HepG2 (cell line): ENCODE data around the gene TMEM256. TPM values are rescaled to one million over a fixed set of nuclear protein-coding genes. Genes with fewer than 3 reads are reported as not detected.

Experiments
- CEBPZ ChIP-seq: IDR thresholded peaks from 2 replicates; pipeline ENCODE4 v1.6.1; 2012; ENCODE audit warnings: low read length, improper control_type of control experiment
- CHD4 ChIP-seq: fragments of 200-600 bp; sonication (generic); IDR thresholded peaks from 2 replicates; pipeline ENCODE4 v1.7.0; 2017; ENCODE audit warnings: mild to moderate bottlenecking, low read length, borderline replicate concordance
- GABPB1 ChIP-seq: IDR thresholded peaks from 2 replicates; pipeline ENCODE4 v1.6.1; 2016; ENCODE audit warnings: mild to moderate bottlenecking, missing genetic modification reagents, moderate library complexity, missing compliant biosample characterization
- GATA4 ChIP-seq: sonication (generic); IDR thresholded peaks from 2 replicates; pipeline ENCODE4 v1.6.1; 2016; ENCODE audit warnings: antibody characterized with exemption, low read depth, borderline replicate concordance
- HES4 ChIP-seq: sonication (generic); formaldehyde crosslinking; IDR thresholded peaks from 2 replicates; pipeline ENCODE4 v1.9.0; 2021; ENCODE audit warnings: mild to moderate bottlenecking, missing genetic modification reagents, borderline replicate concordance
- HMGXB4 ChIP-seq, 2 experiments: sonication (generic) in 1 of 2; formaldehyde crosslinking in 1 of 2; IDR thresholded peaks; 2 replicates each; pipeline versions ENCODE4 v1.4.0 to v1.6.1; 2018 to 2020; ENCODE audit warnings: missing genetic modification reagents in 2 of 2, borderline replicate concordance in 1 of 2, low read depth in 1 of 2, mild to moderate bottlenecking in 1 of 2, missing biosample characterization in 1 of 2
- HNRNPL ChIP-seq: fragments of 200-400 bp; formaldehyde crosslinking; IDR thresholded peaks from 2 replicates; pipeline ENCODE4 v1.6.1; 2017; ENCODE audit warnings: mild to moderate bottlenecking, low read depth, low read length
- JDP2 ChIP-seq: sonication (generic); formaldehyde crosslinking; IDR thresholded peaks from 2 replicates; pipeline ENCODE4 v1.8.1; 2022; ENCODE audit warnings: missing genetic modification reagents, borderline replicate concordance
- KDM6A ChIP-seq: IDR thresholded peaks from 2 replicates; pipeline ENCODE4 v1.6.1; 2016; ENCODE audit warnings: low read depth
- NR1H2 ChIP-seq: sonication (generic); formaldehyde crosslinking; IDR thresholded peaks from 2 replicates; pipeline ENCODE4 v1.8.1; 2022; ENCODE audit warnings: low read depth, missing genetic modification reagents, borderline replicate concordance
- PCBP2 ChIP-seq: fragments of 200-400 bp; formaldehyde crosslinking; optimal IDR thresholded peaks from 2 replicates; pipeline ENCODE3; 2018; ENCODE audit warnings: low read length, low read depth; ENCODE audit not compliant: poor library complexity, severe bottlenecking
- PHB2 ChIP-seq: fragments of 450-650 bp; IDR thresholded peaks from 2 replicates; pipeline ENCODE4 v1.6.1; 2018; ENCODE audit not compliant: partially characterized antibody
- TCF7 ChIP-seq: sonication (generic); IDR thresholded peaks from 2 replicates; pipeline ENCODE4 v1.6.1; 2016; ENCODE audit warnings: antibody characterized with exemption, low read depth
- ZBTB14 ChIP-seq: sonication (generic); formaldehyde crosslinking; IDR thresholded peaks from 2 replicates; pipeline ENCODE4 v1.4.0; 2020; ENCODE audit warnings: missing genetic modification reagents
- ZFP36 ChIP-seq: fragments of 150-350 bp; IDR thresholded peaks from 2 replicates; pipeline ENCODE4 v1.6.1; 2018; ENCODE audit warnings: borderline replicate concordance, low read length, low read depth; ENCODE audit not compliant: partially characterized antibody
- ZNF207 ChIP-seq: fragments of 450-650 bp; IDR thresholded peaks from 2 replicates; pipeline ENCODE4 v1.6.1; 2016; ENCODE audit warnings: antibody characterized with exemption, borderline replicate concordance
- ZNF224 ChIP-seq: sonication (generic); formaldehyde crosslinking; IDR thresholded peaks from 2 replicates; pipeline ENCODE4 v1.5.0; 2020; ENCODE audit warnings: mild to moderate bottlenecking, missing genetic modification reagents
- ZNF431 ChIP-seq: sonication (generic); formaldehyde crosslinking; IDR thresholded peaks from 2 replicates; pipeline ENCODE4 v1.9.0; 2022; ENCODE audit warnings: missing genetic modification reagents, low read depth, mild to moderate bottlenecking, borderline replicate concordance
- ZNF619 ChIP-seq: sonication (generic); formaldehyde crosslinking; IDR thresholded peaks from 2 replicates; pipeline ENCODE4 v1.4.0; 2020; ENCODE audit warnings: mild to moderate bottlenecking, missing genetic modification reagents
- ZNF710 ChIP-seq: sonication (generic); formaldehyde crosslinking; IDR thresholded peaks from 2 replicates; pipeline ENCODE4 v1.5.0; 2020; ENCODE audit warnings: mild to moderate bottlenecking, missing genetic modification reagents, borderline replicate concordance
- ZNF788 ChIP-seq: sonication (generic); formaldehyde crosslinking; IDR thresholded peaks from 2 replicates; pipeline ENCODE4 v1.5.0; 2020; ENCODE audit warnings: mild to moderate bottlenecking, missing genetic modification reagents, borderline replicate concordance
- polyA plus RNA-seq, 8 experiments: library from polyadenylated mRNA; depleted of rRNA in 3 of 8; stranded (reverse) in 7 of 8; unstranded in 1 of 8; fragments of >200 nt; fragmentation: Illumina TruSeq in 4 of 8; extraction: Trizol in 4 of 8; gene quantifications; 2 replicates each; pipeline versions ENCODE4 v1.2.1 to v1.2.3, GENCODE V29; 2011 to 2016; ENCODE audit warnings: low read depth in 4 of 8, missing spikeins in 1 of 8, mixed read lengths in 1 of 8; ENCODE audit not compliant: insufficient read depth in 1 of 8
- total RNA-seq, 5 experiments: library from RNA; depleted of rRNA; stranded (reverse); fragments of >200 nt; fragmentation: Illumina TruSeq; extraction: Trizol; gene quantifications; 2 replicates each; pipeline ENCODE4 v1.2.3, GENCODE V29; 2016; ENCODE audit warnings: low read depth in 1 of 5

Gene TMEM256
- total and polyA plus RNA-seq, 2 of the 13 experiments (the other 11 are each of a cell fraction or from before 2014, with no cell fraction given): 231 to 252 TPM

- TF ChIP-seq ZNF710 (CRISPR knock-in tag) (no peak), PHB2 (no peak), PCBP2 (no peak), CEBPZ (no peak), GABPB1 (CRISPR knock-in tag) (peak; percentile 81), HMGXB4 (CRISPR knock-in tag; IDR thresholded peaks at IDR 0.05; ENCODE audit: borderline replicate concordance in 1 of 2, low read depth in 1 of 2) (peak in 1 of 2 experiments; percentile 48; a peak in 1 of 4 replicates), ZNF224 (CRISPR knock-in tag) (no peak), ZNF788 (CRISPR knock-in tag) (no peak), HES4 (CRISPR knock-in tag) (0 out of 2 replicates have a peak, but pooled peaks have one; percentile 41), ZNF431 (CRISPR knock-in tag) (no peak), ZBTB14 (CRISPR knock-in tag) (no peak), CHD4 (no peak), JDP2 (CRISPR knock-in tag) (no peak), HNRNPL (no peak), GATA4 (no peak; the same call in 1 of the 2 replicates), ZNF619 (CRISPR knock-in tag) (no peak), ZFP36 (no peak), ZNF207 (no peak), KDM6A (CRISPR knock-in tag) (no peak), TCF7 (no peak), NR1H2 (CRISPR knock-in tag) (no peak)
Measured at GRCh38 chr17:7380855-7381683, 22.8 kb downstream of the TMEM256 start, which contains the start of gene TNK1 (continued).
